GM10248 (cell line): Measurements from ENCODE around the gene ECE2.

Experiments used
- CTCF ChIA-PET: fragments of 300-600 bp; sonication (Branson Sonifier 250); formaldehyde crosslinking; extraction: SDS; loops from one replicate; lab custom pipeline; 2021; ENCODE audit warnings: antibody characterized with exemption; lab: Yijun Ruan, JAX
- POLR2A ChIA-PET: fragments of 350-650 bp; sonication (Branson Sonifier 250); formaldehyde crosslinking; extraction: SDS; loops from one replicate; lab custom pipeline; 2020; ENCODE audit warnings: antibody characterized with exemption; lab: Yijun Ruan, JAX
- DNase-seq: peaks from one replicate; pipeline ENCODE4 v3.0.0; 2012; ENCODE audit errors: extremely low spot score
- CTCF ChIP-seq: IDR thresholded peaks from 2 replicates; pipeline ENCODE4 v1.5.1; 2012; ENCODE audit warnings: mild to moderate bottlenecking, low read depth; ENCODE audit errors: extremely low read depth, missing control alignments, control extremely low read depth

ECE2 gene

DNA sequence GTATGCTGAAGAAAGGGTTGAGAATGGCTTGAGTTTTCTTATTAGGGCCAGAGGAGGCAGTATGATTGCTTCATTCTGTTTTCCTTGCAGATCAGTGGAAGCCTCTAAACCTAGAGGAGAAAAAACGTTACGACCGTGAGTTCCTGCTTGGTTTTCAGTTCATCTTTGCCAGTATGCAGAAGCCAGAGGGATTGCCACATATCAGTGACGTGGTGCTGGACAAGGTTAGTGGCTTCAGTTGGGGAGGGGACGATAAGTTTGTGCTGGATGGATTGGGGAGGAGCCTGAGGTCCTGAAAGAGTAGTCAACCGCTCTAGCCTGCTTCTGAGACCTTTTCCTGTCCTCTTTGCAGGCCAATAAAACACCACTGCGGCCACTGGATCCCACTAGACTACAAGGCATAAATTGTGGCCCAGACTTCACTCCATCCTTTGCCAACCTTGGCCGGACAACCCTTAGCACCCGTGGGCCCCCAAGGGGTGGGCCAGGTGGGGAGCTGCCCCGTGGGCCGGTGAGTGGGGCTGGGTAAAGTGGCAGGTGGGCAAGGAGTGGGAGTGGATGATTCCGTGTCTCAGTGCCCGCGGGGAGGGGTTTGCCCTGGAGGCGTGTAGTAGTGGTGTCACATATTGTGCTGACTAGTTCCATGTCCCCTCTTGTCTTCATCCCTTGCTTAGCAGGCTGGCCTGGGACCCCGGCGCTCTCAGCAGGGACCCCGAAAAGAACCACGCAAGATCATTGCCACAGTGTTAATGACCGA is 47.1 kb downstream of the ECE2 start:
- DNase-seq: no peak
- ChIA-PET CTCF (interaction anchor here (1.2 kb wide), 1 partner anchor 39 kb away, joined by 3 read pairs; no protein-coding TSS in a partner anchor), POLR2A (no interaction called here)
- no peak for TF ChIP-seq CTCF

DNA sequence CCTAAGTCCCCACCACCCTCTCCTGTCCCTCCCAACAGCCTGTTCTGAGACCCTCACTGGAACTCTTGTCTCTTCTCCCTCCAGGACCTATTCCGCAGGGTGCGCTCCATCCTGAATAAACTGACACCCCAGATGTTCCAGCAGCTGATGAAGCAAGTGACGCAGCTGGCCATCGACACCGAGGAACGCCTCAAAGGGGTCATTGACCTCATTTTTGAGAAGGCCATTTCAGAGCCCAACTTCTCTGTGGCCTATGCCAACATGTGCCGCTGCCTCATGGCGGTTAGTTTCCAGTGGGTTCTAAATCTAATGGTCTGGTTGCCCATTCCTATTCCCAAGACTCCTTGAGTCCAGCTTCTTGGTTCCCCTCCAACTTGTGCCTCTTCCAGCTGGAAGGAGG is 47.9 kb downstream of the ECE2 start:
- POLR2A ChIA-PET: interaction anchor here (1.5 kb wide), 1 partner anchor 9 kb away, joined by 6 read pairs; no protein-coding TSS in a partner anchor

DNA sequence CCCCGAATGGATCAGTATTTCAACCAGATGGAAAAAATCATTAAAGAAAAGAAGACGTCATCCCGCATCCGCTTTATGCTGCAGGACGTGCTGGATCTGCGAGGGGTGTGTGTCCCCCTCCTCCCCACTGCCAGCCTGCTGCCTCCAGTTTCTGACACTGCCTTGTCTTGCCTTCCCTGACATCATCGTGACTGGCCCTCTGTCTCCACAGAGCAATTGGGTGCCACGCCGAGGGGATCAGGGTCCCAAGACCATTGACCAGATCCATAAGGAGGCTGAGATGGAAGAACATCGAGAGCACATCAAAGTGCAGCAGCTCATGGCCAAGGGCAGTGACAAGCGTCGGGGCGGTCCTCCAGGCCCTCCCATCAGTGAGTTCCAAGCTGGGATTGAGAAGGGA is 49.4 kb downstream of the ECE2 start:
- POLR2A ChIA-PET: interaction anchor here (1.9 kb wide), 1 partner anchor 12 kb away, joined by 5 read pairs; the partner anchor contains the start of gene FAM131A
- no peak for DNase-seq
- TF ChIP-seq CTCF: no peak
- CTCF ChIA-PET: interaction anchor here (1.2 to 1.5 kb wide), 2 partner anchors 19 to 20 kb away, joined by 3 to 4 read pairs; no protein-coding TSS in a partner anchor

More for the DNA sequence above, 47.9 kb downstream of the ECE2 start:
- TF ChIP-seq CTCF: no peak
- CTCF ChIA-PET: interaction anchor here (0.7 to 1.5 kb wide), 3 partner anchors 22 to 38 kb away, joined by 3 read pairs; no protein-coding TSS in a partner anchor
- no peak for DNase-seq

- CTCF ChIA-PET: interaction anchor here (1.2 to 1.6 kb wide), 2 partner anchors 20 to 28 kb away, joined by 4 read pairs; no protein-coding TSS in a partner anchor
- DNase-seq: no peak
- POLR2A ChIA-PET: interaction anchor here (0.7 to 1.9 kb wide), 3 partner anchors 10 to 32 kb away, joined by 3 to 5 read pairs (median 3); partner anchors contain the start of gene FAM131A
- TF ChIP-seq CTCF: no peak
Measured at GRCh38 chr3:184325715-184326369, 50.0 kb downstream of the ECE2 start.

GRCh38 chr3:184327171-184327570 is 51.3 kb downstream of the ECE2 start:
- no peak for DNase-seq
- ChIA-PET POLR2A (interaction anchor here (1.1 to 1.3 kb wide), 3 partner anchors 9 to 11 kb away, joined by 3 to 5 read pairs (median 3); partner anchors contain the start of gene FAM131A), CTCF (interaction anchor here (1.2 to 1.6 kb wide), 3 partner anchors 12 to 26 kb away, joined by 3 to 5 read pairs (median 4); no protein-coding TSS in a partner anchor)
- TF ChIP-seq CTCF: no peak

DNA sequence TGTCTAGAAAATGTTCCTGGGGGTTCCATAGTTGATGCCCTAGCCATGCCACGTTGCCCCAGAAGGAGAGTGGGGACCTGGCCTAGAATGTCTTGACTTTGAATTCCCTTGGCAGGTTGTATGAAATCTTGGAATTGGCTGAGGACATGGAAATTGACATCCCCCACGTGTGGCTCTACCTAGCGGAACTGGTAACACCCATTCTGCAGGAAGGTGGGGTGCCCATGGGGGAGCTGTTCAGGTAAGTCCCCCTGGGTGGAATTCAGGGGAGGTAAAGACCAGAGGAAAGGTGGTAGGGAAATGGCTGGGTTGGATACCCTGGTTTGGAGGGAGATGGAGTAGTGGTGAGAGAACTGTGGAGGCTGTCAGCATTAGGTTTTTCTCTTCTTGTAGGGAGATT is 52.7 kb downstream of the ECE2 start:
- no peak for DNase-seq
- POLR2A ChIA-PET: interaction anchor here (1.3 kb wide), 1 partner anchor 10 kb away, joined by 3 read pairs; no protein-coding TSS in a partner anchor
- TF ChIP-seq CTCF: no peak
- CTCF ChIA-PET: interaction anchor here (0.9 kb wide), 1 partner anchor 420 kb away, joined by 3 read pairs; no protein-coding TSS in a partner anchor
